Dermis microvascular lymphatic vessel endothelial cell (primary cell): ENCODE data around the gene MYO5C. TPM values are rescaled to one million over a fixed set of nuclear protein-coding genes. Genes with fewer than 3 reads are reported as not detected.
A peak's percentile ranks its signal among the peaks of the same experiment; 100 is the strongest.

Experiments used
- DNase-seq, 2 donors: peaks; one replicate each; pipeline versions ENCODE4 v3.0.0 to v3.0.0-alpha.2; 2010; ENCODE audit warnings: low read depth in 2 of 2
- total RNA-seq: library from RNA; depleted of rRNA; stranded (reverse); fragments of >200 nt; gene quantifications from 2 replicates; pipeline ENCODE4 v1.2.1, GENCODE V29; 2014

MYO5C gene
- total RNA-seq, 1 donor from 2014 or later: 13.0 TPM

DNA sequence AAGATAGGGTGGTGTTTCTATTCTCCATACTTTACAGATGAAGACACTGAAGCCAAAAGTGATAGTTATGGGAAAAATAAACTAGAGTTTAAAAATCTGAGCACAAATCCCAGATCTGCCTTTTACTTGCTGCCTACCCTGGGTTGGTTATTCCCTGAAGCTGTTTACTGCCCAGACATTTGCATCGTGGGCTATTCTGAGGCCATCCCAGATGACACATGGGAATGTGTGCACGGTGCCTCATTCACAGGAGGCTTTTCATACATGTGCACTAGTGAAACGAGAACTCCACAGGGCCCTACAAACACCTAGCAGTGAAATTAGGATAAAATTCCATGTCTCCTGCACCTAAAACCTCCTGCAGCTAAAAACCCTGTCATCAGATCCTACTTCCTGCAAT lies 17.5 kb downstream of the MYO5C start:
- no peak for DNase-seq

DNA sequence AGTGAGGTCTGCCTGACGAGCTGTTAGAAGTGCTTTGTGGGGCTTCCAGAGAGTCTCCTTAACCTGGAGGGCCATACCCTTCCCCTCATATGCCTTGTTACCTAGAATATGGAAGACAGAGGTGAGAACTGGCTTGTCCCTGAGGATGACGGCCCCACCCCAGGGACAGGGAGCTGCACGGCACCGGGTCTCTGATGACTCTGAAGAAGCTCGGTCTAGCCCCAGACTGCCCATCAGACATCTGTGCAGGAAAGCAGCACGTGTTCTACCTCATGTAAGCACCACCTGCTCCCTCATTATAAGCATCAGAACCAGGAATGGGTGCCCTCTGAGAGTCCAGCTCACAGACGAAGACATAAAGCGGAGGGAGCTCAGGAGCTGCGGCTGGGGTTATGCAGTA lies 18.0 kb downstream of the MYO5C start:
- DNase-seq: no peak

DNA sequence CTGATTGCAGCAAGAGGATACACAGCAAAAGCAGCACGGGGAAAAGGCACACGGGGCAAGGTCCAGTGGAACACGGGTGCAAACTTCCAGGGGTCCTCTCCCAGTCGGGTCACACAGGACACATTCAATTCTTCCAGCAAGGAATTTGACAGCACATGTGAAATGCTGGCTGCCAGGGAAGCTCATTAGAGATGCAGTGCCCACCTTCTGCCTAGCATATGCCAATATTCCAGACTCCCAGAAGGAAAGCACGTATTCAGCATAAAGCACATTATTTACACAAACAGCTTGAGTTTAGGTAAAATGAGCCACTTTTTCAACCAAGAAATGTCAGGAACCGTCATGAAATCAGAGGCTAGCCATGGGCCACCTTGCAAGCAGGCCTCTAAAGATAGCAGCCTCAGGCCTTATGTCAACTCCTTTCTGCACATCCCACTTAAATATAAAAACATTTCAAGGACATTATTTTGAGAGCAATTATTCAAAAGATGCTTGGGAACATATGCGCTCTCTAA lies 19.3 kb downstream of the MYO5C start:
- DNase-seq: no peak

DNA sequence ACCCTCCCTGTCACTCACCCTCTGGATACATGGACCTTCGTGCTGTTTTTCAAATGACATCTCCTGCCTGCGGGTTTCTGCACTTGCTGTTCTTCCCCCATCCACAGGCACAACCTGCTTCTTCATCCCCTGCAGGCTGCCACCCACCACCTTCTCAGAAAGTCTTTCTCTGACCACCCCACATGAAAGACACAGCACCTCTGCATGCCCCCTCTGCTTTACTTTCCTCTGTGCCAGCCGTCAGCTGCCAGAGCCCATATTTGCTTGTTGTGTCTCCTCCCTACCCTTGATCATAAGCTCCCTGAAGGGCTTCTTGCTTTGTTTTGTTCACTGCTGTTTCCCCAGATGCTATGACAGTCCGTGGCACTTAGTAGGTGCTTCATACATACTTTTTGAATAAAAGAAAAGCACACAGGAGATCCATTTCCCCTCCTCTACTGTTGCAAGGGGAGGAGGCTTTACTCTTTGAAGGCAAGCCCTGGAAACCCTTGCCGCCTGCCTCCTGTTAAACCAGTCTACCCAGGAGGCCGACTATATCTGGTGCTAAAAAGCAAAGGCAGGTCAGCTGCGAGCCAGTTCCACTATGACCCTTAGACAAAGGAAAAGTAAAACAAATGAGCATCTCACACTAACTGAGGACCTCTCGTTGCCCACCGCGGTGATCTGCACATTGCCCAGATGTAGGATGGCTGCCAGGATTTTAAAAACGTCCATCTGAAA lies 31.9 kb downstream of the MYO5C start:
- DNase-seq: no peak

DNA sequence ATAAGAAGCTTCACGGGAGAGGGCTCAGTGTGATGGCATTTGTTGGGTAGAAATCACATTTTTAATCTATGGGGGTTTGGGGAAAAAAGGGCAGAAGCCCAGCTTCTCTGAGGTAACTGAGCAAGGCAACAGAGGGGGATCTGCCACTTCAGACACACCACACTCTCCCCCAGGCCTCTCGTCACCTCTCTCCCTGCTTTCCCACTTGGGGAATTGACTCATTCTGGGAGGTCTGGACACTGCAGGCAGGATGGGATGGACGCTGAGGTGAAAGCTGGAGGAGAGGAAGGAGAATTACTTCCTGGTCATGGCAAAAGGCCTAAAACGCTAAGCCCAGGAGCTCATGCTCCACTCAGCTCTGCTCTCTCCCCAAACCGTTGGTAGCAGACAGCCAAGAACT lies 33.2 kb downstream of the MYO5C start:
- peak in 1 of 2 donors; percentile 45 for DNase-seq

DNA sequence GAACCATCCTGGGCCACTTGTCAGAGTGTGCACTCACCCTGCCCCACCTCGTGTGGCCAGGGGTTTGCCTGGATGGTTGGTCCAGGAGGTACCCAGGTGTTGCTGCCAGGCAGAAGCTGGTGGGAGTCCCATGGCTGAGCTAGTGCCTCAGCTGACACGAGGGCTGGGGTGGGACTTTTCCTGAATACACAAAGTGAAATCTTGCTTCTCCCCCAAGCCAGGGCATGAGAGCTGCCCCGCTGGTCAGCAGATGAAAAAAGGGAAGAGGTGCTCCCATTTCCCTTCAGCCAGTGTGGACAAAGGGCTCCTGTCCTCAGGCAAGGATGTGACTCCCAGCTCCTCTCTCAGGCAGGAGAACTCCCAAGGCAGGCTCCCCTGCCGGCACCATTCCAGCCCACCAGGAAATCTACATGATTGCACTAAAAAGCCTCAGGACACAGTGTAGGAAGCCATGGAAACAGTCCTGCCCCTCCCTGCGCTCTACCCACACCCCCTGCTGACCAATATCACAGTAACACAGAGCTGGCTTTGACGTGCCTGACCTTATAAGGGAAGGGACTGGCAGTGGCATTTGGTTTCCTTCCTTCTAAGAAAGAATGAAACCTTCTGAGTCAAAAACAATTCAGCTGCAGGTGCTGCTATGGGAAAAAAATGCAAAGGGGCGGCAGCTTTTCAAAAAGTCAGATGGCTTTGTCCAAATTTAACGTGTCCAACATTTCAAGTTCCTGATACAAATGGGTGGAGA lies 33.9 kb downstream of the MYO5C start:
- peak; percentile 73 to 93 for DNase-seq

DNA sequence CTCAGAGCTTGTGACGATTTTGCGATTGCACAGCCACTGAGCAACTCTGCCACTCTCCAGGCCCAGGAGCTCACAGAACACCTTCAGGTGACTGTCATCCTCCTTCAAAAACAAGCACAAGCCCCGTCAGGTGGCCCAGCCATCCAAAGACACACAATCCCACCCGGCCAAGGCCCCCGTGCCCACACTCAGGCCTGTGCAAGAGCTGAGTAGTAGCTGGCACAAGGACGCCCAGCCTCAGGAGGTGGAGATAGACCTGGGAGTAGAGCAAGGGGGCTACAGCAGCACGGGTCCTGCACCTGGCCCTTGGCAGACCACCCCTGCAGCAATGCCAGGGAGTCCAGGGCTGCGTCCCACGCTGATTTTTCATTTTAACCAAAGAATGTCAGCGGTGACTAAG lies 34.6 kb downstream of the MYO5C start:
- no peak for DNase-seq

DNA sequence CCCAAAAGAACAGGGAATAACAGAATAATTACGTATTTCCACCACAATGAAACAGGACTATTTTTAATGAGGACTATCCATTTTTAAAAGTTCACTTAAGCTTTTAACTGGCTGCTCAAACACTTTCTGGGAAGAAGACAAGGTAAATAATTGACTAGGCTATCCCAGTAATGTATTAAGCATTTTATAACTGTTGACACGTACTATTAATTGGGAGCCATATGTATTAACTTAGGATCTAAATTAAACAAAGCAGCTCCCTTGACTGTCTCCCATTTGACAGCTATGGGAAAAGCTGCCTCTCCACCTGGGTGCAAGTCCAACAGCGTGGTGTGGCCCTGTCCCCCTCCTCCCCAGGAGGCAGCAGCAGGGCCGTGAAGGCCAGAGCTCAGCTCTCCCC lies 36.1 kb downstream of the MYO5C start:
- no peak for DNase-seq

DNA sequence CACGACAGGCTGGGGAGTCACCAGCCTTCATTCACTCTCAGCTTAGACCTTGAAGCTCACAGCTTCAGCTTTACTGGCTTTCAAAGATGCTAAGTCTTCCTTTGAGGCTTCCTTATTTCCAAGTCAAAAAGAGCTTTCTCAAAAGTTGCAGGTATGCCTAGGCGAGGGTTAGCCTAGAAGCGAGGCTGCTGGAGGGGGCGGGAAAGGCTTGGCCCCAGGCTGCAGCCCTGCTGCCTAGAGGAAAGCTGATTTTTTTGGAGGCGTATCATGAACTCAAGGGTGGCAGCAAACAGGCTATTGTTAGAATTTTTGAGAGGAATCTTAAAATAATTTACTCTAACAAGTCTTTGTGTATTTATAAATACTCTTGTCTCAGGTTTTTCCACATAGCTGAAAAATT lies 37.1 kb downstream of the MYO5C start:
- no peak for DNase-seq

DNA sequence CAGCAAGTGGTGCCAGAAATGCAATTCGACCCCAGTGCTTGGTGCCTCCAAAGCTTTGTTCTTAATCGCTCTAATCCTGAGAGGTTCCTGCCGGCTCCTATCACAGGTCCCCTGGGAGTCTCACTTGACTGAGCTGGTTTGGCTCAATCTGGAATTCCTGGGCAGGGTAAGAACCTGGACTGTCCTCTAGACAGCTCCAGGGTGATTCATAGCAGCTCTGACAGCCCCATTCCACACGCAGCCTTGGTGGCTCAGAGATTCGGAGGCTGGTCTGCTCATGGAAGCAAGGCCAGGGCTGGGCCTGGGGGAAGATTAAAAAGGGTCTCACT lies 37.9 kb downstream of the MYO5C start:
- no peak for DNase-seq

DNA sequence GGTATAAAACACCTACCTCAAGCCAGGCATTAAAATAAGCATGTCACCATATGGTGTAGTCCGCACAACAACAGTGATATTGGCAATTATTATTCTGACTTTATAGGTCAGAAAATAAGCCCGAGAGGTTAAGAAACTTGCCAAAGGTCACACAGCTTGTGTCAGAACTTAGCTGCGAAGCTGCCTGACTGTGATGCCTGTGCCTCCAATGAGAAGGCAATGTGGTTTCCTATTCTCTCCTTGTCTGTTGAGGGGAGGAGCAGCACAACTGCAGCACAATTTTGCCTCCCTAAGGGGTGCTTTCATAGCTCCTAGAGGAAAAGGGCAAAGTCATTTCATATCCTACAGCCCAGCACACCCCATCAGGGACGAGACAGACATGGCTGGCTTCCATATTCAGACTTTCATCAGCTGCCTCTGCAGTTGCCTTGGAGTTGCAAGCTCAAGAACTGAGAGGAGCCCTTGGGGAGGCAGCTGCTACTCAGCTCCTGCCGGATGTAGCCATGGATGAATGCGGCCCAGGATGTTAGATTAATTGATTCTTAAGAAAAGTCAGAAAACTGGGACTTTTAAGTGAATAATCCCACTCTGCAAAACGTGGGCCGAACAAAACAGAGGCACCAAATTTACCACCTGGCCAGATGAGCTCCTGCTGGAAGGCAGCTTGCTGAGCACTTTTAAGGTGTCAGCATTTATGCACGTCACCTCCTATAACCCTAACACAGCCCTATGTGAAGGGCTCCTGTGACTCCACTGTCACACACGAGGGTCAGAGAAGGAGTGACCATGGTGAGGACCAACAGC lies 38.5 kb downstream of the MYO5C start:
- DNase-seq: no peak

DNA sequence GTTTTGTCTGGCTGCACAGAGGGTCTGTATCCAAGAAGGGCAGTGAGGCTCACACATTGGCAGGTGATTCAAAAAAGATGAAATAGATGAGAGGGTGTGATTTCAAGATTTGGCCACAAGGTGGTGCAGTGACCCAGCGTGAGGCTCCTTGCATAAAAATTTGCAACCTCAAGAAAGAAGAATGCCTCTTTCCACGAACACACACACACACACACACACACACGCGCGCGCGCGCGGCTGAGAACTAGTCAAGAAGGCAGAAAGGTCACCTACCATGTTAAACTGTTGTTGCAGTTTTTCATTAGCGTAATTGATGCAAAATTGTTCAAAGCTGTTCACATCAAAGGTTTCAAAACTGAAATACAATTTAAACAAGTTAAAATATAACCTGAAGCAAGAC lies 39.2 kb downstream of the MYO5C start:
- peak; percentile 36 to 76 for DNase-seq

DNA sequence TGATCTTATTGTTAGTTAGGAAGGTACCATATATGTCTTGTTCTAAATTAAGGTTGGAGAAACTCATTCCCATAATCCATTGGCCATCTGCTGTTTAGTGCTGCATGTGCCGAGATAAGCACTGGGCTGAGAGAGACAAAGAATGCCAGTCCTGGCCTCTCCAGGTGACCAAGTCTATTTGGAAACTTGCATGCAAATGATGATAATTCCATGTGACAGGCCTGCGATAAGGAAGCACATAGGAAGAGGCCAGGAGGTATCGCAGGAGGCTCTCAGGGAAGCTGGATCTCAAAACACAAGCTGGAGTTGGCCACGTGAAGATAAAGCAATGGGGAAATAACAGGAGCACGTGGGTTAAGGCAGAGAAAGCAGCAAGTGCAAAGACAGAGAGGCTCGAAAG lies 39.7 kb downstream of the MYO5C start:
- no peak for DNase-seq

DNA sequence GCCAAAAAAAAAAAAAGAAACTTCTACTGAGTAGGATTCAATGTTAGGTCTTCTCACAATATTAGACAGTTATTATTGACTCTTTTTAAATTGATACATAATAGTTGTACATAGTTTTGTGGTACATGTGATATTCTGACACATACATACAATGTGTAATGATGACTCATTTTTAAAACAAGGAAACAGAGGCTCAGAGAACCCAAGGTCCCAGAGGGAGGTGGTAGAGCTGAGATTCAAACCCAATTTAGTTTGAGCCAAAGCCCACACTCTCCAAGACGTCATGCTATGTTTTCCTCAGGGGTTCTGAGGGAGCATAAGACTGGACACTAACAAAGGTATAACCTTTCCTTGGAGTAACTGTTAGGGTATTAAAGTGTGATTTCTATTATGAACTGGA lies 40.6 kb downstream of the MYO5C start:
- peak in 1 of 2 donors; percentile 72 for DNase-seq

DNA sequence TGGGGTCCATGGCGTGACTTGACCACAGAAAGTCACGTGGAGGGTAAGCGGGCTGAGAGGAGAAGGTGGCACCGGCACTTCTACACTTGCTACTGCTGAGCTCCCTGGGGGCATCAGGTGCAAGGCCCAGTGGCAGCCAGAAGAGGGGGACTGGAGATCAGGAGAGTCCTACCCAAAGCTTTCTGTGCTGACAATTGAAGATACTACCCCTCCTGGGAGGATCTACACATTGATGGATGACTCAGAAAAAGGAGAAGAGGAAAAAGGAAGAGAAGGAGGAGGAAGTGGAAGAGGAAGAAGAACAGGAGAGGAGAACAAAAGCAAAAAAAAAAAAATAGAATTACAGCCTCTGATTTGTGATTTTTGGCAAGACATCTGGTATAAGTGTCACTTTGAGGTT lies 41.2 kb downstream of the MYO5C start:
- no peak for DNase-seq

DNA sequence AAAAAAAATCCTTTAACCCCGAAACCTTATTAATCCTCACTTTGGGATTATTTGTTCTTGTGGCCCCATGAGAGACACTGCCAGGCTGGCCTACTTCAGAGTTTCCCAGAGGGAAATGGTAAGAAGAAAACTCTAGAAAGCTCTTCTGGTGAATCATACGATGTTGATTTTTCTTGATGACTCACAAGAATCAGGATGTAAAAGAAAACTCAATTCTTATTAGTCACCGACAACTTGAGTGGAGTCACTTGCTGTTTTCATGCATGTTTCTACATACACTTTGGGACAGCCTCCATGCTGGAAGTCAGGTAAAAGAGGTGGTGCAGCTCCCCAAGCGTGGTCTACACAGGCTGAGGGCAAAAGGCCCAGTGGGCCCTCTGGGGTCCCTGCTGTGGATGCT lies 42.8 kb downstream of the MYO5C start:
- DNase-seq: peak in 1 of 2 donors; percentile 90

DNA sequence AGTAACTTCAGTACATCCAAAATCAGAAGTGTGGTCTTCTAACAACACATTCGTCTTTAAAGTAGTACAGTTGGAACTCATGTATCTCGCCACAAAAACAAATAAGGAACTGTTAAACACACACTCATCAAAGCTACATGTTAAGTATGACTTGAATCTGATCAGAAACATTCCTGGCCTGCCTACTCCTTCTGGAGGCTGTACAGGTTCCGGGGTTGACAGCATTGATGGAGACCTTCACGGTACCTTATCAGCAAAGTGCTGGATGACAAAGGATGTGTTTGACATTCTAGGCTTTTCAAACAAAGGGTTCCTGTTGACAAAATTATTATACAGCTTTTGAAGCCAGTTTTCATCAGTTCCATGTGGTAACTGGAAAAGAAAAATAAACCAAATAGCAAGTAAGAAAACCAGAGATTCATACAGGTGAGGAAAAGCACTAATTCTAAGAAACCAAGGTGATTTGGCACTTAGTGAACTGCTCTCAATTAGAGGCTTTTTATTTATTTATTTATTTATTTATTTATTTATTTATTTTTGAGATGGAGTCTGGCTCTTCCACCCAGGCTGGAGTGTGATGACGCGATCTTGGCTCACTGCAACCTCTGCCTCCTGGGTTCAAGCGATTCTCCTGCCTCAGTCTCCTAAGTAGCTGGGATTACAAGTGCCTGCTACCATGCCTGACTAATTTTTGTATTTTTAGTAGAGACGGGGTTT lies 44.3 kb downstream of the MYO5C start:
- no peak for DNase-seq

DNA sequence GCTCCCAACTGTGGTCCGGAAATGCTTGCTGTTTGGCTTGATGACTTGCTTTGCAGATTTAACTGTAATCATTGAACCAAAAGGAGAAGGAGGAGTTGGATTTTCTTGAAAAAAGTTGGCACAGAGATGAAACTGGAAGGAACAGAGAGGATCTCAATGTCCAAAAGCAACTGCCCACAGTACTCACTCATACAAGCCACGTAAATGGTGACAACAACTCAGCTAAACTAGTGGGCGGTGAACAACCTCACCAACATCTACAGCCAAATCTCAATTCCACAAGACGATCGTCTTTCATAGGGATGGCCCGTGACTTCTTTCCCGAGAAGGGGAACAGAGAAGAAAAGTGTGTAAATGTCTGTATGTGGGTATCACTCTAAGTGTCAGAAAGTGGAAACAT lies 48.1 kb downstream of the MYO5C start:
- DNase-seq: no peak

DNA sequence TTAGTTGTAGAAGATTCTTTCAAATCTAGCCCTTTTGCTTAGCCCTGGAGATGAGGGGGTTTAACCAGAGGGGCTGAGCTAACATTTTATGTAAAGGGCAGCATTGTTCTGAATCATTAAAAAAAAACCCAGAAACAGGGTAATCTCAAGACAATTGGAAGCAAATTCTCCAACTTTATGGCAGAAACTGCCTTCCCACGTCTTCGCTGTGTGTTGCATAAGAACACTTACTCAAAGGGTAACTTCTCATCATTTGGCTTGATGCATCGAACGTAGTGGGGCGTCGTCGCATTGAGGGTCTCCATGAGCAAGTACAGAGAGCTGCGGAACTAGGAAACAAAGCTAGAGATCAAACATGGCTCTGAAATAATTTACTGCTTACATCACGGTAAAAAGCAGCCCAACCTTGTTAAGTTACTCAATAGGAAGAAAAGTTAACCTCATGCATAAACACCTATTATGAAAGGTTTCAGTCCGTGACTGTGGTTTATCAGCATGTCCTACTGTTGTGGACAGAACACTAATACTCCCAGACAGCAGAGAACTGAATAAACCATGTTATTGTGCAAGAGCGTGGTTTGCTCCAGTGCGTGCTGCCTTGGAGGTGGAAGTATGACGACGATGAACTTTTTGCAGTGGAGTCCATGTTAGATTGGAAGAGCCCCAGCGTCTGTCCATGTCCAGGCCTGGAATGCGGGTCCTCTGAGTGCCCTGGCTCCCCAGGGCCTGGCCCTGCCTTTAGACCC lies 48.7 kb downstream of the MYO5C start:
- no peak for DNase-seq

DNA sequence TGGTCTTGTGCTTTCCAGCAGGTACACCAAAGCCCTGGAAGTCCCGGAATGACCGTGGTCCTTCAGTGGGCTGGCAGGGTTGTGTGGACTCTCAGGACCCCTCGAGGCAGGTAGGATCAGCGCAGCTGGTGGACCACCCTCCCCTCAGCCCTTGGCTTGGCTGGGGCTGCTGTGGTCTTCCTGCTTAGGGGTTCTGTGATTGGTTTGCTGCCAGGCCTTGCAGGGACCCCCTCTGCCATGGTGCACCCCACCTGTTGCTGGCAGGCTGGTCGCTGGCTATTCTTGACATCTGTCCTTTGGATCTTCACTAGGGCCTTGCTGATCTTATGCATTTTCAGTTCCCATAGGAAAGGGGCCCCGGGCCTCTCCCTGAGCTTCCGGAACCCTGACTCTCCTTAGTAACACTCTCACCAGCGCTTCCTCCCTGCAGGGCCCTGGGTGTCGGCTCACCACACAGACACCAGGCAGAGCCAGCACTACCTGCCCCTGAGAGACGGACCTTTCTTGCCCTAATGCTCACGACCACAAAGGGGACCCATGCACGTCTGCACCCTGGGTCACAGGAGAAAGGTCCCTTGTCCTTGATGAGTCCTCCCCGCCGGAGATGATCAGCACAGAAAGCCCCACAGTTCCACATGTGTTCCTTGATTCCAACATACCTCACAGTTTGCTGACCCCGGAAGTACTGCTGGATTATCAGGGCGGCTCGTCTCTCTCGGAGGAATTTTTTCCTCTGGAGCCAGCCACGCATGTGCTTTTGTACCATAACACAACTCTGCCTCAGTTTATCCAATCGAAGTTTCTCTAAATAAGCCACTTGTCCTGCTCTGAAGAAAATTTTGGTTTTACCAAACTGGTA lies 51.7 kb downstream of the MYO5C start:
- no peak for DNase-seq
